Thoracic aorta (tissue), 2 donors: Measurements from ENCODE around the gene OCIAD2. TPM values are rescaled to one million over a fixed set of nuclear protein-coding genes. Genes with fewer than 3 reads are reported as not detected.

Source experiments
- ATAC-seq: fragments of 150-250 bp; one replicate; pipeline ENCODE4 v1.8.0; 2017; ENCODE audit warnings: low read depth; ENCODE audit not compliant: insufficient number of reproducible peaks, low FRiP score
- DNase-seq: peaks from one replicate; pipeline ENCODE4 v3.0.0-alpha.2; 2020; ENCODE audit warnings: low spot score
- H3K27ac ChIP-seq, 2 donors: fragments of 200-600 bp; sonication (generic); 1 replicate in 1 of 2; 2 replicates in 1 of 2; pipeline ENCODE4 v1.5.1; 2016; ENCODE audit warnings: mild to moderate bottlenecking in 2 of 2, moderate library complexity in 2 of 2
- H3K27me3 ChIP-seq: fragments of 200-600 bp; sonication (generic); replicated peaks from 2 replicates; pipeline ENCODE4 v1.6.0; 2016; ENCODE audit warnings: mild to moderate bottlenecking; ENCODE audit not compliant: insufficient read depth
- H3K36me3 ChIP-seq: fragments of 200-600 bp; sonication (generic); one replicate; pipeline ENCODE4 v1.5.1; 2016
- H3K4me1 ChIP-seq, 2 donors: fragments of 200-600 bp; sonication (generic); 1 replicate in 1 of 2; 2 replicates in 1 of 2; pipeline versions ENCODE4 v1.5.1 to v1.6.0; 2016; ENCODE audit warnings: low read depth in 2 of 2, mild to moderate bottlenecking in 1 of 2; ENCODE audit not compliant: control insufficient read depth in 1 of 2
- H3K4me3 ChIP-seq: fragments of 200-600 bp; sonication (generic); 2 replicates; pipeline ENCODE4 v1.5.1; 2016; ENCODE audit warnings: mild to moderate bottlenecking
- H3K9me3 ChIP-seq: fragments of 200-600 bp; sonication (generic); 2 replicates; pipeline ENCODE4 v1.5.1; 2016
- total RNA-seq, 2 donors: library from RNA; depleted of rRNA; stranded (reverse); fragments of >200 nt; gene quantifications; one replicate each; pipeline versions ENCODE4 v1.1.0 to v1.2.3, GENCODE V29; 2016
- TF ChIP-seq, protein P1 (sequence below): fragments of 200-600 bp; sonication (generic); IDR thresholded peaks from one replicate; pipeline ENCODE4 v1.5.1; 2019; ENCODE audit warnings: antibody characterized with exemption

The OCIAD2 gene
- total RNA-seq, result 1 to 10 TPM; 3.2 to 6.6 TPM

DNA sequence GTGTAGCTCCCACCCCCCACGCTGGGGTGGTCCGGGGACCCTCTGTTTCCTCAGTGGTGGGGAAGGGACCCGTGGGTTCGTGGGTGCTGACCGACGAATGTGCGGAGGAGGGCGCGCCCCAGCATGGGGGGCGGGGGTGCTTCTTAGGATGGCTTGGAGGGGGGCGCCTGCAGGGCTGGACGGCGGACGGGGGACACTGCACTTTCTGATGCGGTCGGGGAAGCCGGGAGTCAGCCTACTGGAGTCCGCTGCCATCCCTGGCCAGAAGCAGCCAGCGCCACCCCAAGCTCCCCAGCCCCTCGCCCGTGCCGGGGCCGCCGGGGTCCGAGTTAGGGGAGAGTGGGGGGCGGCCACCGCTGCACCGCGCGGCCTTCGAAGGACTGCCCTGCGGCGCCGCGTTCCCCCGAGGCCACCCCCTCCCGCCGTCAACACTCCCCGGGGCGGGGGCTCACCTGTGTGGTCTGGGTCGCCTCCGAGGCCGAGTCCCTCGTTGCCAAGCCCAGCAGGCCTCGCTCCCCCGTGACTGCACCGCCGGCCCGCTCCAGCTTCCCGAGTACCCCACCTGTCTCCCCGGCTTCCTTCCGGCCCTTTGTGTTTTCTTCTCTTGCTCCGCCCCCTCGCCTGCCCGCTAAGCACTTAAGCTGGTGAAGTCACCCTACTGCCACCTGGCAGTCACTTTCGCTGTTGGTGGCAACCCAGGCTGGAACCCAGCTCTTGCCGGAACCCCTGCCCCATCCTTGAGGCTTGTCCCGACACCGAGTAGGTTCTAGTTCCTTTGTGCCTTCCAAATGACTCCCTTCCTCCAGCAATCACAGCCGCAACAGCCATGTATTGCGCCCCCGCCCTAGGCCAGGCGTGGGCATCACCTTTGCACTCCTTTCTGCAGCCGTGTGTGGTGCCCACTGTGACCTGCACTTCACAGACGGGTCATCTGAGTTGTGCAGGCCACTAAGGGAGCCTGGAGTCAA is at the start of gene OCIAD2:
Gene OCIAD2, minus strand, starts transcription at position 569 of the 968 bp plus-strand sequence. CDS start 2,225 bp downstream, outside the sequence.
- peaks cover 6% of the 10 kb centered on the region for H3K36me3 ChIP-seq
- no peaks in the 10 kb centered on the region for H3K27me3 ChIP-seq
- no peaks in the 10 kb centered on the region for H3K9me3 ChIP-seq
- peak within 1 kb of the TSS; percentile 87 for H3K4me3 ChIP-seq
- DNase-seq (no peak), ATAC-seq (peak; percentile 69)
- peaks cover 0 to 10% of the 10 kb centered on the region in 2 donors for H3K4me1 ChIP-seq
- TF ChIP-seq, protein P1, sequence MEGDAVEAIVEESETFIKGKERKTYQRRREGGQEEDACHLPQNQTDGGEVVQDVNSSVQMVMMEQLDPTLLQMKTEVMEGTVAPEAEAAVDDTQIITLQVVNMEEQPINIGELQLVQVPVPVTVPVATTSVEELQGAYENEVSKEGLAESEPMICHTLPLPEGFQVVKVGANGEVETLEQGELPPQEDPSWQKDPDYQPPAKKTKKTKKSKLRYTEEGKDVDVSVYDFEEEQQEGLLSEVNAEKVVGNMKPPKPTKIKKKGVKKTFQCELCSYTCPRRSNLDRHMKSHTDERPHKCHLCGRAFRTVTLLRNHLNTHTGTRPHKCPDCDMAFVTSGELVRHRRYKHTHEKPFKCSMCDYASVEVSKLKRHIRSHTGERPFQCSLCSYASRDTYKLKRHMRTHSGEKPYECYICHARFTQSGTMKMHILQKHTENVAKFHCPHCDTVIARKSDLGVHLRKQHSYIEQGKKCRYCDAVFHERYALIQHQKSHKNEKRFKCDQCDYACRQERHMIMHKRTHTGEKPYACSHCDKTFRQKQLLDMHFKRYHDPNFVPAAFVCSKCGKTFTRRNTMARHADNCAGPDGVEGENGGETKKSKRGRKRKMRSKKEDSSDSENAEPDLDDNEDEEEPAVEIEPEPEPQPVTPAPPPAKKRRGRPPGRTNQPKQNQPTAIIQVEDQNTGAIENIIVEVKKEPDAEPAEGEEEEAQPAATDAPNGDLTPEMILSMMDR, result no peak
- no peak within 1 kb of the TSS for H3K27ac ChIP-seq

GRCh38 chr4:48954314-48954713 is 47.7 kb upstream of the OCIAD2 start:
- TF ChIP-seq, protein P1, result no peak
- ATAC-seq (no peak), DNase-seq (no peak)
- Histone ChIP-seq H3K4me3 (no peak overlapping the region), H3K27me3 (no peaks in the 10 kb centered on the region), H3K27ac (no peak overlapping the region), H3K4me1 (no peaks in the 10 kb centered on the region), H3K36me3 (no peaks in the 10 kb centered on the region), H3K9me3 (no peaks in the 10 kb centered on the region)

GRCh38 chr4:48949518-48950219 is 43.1 kb upstream of the OCIAD2 start:
- H3K4me3 ChIP-seq, result no peak overlapping the region
- no peak overlapping the region for H3K27ac ChIP-seq
- no peaks in the 10 kb centered on the region for H3K4me1 ChIP-seq
- ATAC-seq (no peak), DNase-seq (no peak)
- TF ChIP-seq, protein P1, result no peak
- H3K36me3 ChIP-seq, result no peaks in the 10 kb centered on the region
- no peaks in the 10 kb centered on the region for H3K27me3 ChIP-seq
- H3K9me3 ChIP-seq, result no peaks in the 10 kb centered on the region

DNA sequence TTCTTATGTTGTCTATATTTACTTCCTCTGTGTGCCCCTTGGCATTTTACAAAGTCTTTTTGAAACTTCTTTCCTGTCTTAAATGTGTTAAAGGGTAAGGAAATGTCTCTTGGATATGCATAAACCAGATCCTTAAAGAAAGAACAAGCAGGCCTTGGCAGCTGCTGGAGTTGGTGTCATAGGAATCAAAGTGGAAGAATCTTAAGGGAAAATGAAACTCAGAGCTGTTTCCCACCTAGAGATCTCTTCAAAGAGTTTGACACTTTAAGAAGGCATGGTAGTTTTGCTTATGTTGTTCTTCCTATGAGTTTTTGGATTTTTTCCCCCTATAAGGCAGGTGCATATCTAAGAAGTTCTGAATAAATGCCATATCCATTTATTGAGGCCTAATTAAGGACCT is 42.5 kb upstream of the OCIAD2 start:
- ATAC-seq, result no peak
- H3K27ac ChIP-seq, result no peak overlapping the region

More for the DNA sequence above, 42.5 kb upstream of the OCIAD2 start:
- no peaks in the 10 kb centered on the region for H3K9me3 ChIP-seq
- no peaks in the 10 kb centered on the region for H3K27me3 ChIP-seq
- no peaks in the 10 kb centered on the region for H3K36me3 ChIP-seq
- no peak overlapping the region for H3K4me3 ChIP-seq
- H3K4me1 ChIP-seq, result no peaks in the 10 kb centered on the region
- DNase-seq, result no peak
- TF ChIP-seq, protein P1, result no peak
